ENCODE results near the gene CAPN1.

- TF ChIP-seq CTCF (IDR thresholded peaks at IDR 0.05; ENCODE audit: insufficient read depth, low read length) (no peak), REST (IDR thresholded peaks at IDR 0.05; ENCODE audit: insufficient replicate concordance, low read depth) (no peak), GABPA (IDR thresholded peaks at IDR 0.05; ENCODE audit: low read depth) (no peak), POLR2AphosphoS5 (IDR thresholded peaks at IDR 0.05; ENCODE audit: low read depth) (no peak), SPI1 (IDR thresholded peaks at IDR 0.05; ENCODE audit: borderline replicate concordance, low read depth) (no peak)
Measured at GRCh38 chr11:65204143-65204542, 22.4 kb downstream of the CAPN1 start.
